Thyroid gland (tissue), 4 donors: ENCODE data around the gene PCBD2. TPM values are rescaled to one million over a fixed set of nuclear protein-coding genes. Genes with fewer than 3 reads are reported as not detected.
"Not testable (repeated sequence)": the region's sequence is repeated elsewhere in the genome, so short reads cannot be mapped to it uniquely, and the experiment has no call there.

Experiments used
- DNase-seq, 2 donors: peaks; one replicate each; pipeline ENCODE4 v3.0.0-alpha.2; 2019
- H3K27ac ChIP-seq, 3 donors: fragments of 200-600 bp; sonication (generic); 1 replicate in 2 of 3; 2 replicates in 1 of 3; pipeline ENCODE4 v1.5.1; 2016 to 2019; ENCODE audit warnings: mild to moderate bottlenecking in 1 of 3, moderate library complexity in 1 of 3
- H3K27me3 ChIP-seq: fragments of 200-600 bp; sonication (generic); one replicate; pipeline ENCODE4 v1.5.1; 2019
- H3K36me3 ChIP-seq, 2 donors: fragments of 200-600 bp; sonication (generic); one replicate each; pipeline ENCODE4 v1.5.1; 2016 to 2019
- H3K4me1 ChIP-seq, 2 donors: fragments of 200-600 bp; sonication (generic); one replicate each; pipeline ENCODE4 v1.5.1; 2017 to 2019
- H3K4me3 ChIP-seq, 3 donors: fragments of 200-600 bp; sonication (generic); replicated peaks in 1 of 3; 1 replicate in 2 of 3; 2 replicates in 1 of 3; pipeline ENCODE4 v1.5.1; 2016; ENCODE audit warnings: mild to moderate bottlenecking in 1 of 3
- H3K9me3 ChIP-seq: fragments of 200-600 bp; sonication (generic); one replicate; pipeline ENCODE4 v1.5.1; 2017
- POLR2A ChIP-seq, 2 donors: fragments of 450-650 bp; IDR thresholded peaks; one replicate each; pipeline ENCODE4 v1.6.1; 2017; ENCODE audit warnings: antibody characterized with exemption in 2 of 2, mild to moderate bottlenecking in 2 of 2, moderate library complexity in 1 of 2
- WGBS, 2 donors: methylation state at CpG; one replicate each; pipeline ENCODE4 v1.1.5; 2017; 5-methylcytosine and 5-hydroxymethylcytosine counted together
- intact Hi-C: fragments of 100-400 bp; cut with DNase I; formaldehyde crosslinking; loops from one replicate; pipeline ENCODE4 v1.15.1; 2023
- total RNA-seq, 4 donors: library from RNA; depleted of rRNA; stranded (reverse); fragments of >200 nt; gene quantifications; one replicate each; pipeline ENCODE4 v1.2.3, GENCODE V29; 2016
- TF ChIP-seq, protein P1 (sequence below), 6 experiments: fragments of 200-600 bp in 3 of 6; fragments of 450-650 bp in 3 of 6; sonication (generic) in 3 of 6; IDR thresholded peaks; one replicate each; pipeline ENCODE4 v1.5.1; 2016 to 2019; ENCODE audit warnings: antibody characterized with exemption in 6 of 6, mild to moderate bottlenecking in 2 of 6, inconsistent platforms in 1 of 6, moderate library complexity in 1 of 6

Gene PCBD2
- total RNA-seq, 4 donors from 2014 or later, result 12.6 to 24.4 (median 17.7) TPM

DNA sequence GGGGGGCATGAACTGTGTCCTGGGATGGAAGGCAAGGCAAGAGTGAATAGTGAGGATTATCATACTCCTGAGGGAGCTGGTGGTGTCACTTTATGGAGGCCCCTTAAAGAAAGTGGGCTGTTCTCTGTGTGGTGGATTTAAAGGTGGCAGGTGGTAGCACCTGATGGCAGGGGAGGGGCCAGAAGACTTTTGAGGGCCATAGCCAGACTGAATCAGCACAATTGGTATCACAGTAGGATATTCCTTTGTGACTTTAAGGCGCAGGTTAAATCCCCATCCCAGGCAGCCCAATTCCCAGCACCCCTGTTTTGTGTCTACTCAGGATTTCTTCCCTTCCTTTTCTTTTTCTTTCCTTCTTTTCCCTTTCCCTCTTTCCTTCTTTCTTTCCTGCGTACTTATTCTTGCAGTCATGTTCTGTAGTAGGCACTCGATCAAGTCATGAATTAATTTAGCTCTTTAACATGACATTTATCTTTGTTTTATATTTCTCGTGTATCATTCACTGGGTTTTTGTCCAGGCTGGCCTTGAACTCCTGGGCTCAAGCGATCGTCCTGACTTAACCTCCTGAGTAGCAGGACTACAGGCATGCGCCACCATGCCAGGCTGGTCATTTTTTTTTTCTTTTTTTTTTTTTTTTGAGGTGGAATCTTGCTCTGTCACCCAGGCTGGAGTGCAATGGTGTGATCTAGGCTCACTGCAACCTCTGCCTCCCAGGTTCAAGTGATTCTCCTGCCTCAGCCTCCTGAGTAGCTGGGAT lies 11.0 kb upstream of the PCBD2 start:
- no peak for DNase-seq
- WGBS, 2 donors, result 95% methylated on average over 7 of the region's 7 CpGs
- Histone ChIP-seq H3K4me3 (no peak overlapping the region), H3K9me3 (no peaks in the 10 kb centered on the region), H3K4me1 (no peaks in the 10 kb centered on the region), H3K36me3 (peaks cover 6 to 13% of the 10 kb centered on the region in 2 donors), H3K27ac (no peak overlapping the region), H3K27me3 (no peaks in the 10 kb centered on the region)
- TF ChIP-seq, protein P1, sequence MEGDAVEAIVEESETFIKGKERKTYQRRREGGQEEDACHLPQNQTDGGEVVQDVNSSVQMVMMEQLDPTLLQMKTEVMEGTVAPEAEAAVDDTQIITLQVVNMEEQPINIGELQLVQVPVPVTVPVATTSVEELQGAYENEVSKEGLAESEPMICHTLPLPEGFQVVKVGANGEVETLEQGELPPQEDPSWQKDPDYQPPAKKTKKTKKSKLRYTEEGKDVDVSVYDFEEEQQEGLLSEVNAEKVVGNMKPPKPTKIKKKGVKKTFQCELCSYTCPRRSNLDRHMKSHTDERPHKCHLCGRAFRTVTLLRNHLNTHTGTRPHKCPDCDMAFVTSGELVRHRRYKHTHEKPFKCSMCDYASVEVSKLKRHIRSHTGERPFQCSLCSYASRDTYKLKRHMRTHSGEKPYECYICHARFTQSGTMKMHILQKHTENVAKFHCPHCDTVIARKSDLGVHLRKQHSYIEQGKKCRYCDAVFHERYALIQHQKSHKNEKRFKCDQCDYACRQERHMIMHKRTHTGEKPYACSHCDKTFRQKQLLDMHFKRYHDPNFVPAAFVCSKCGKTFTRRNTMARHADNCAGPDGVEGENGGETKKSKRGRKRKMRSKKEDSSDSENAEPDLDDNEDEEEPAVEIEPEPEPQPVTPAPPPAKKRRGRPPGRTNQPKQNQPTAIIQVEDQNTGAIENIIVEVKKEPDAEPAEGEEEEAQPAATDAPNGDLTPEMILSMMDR (IDR thresholded peaks at IDR 0.05), result no peak
- TF ChIP-seq POLR2A (IDR thresholded peaks at IDR 0.05), result no peak
- intact Hi-C loops, result no loop called here

DNA sequence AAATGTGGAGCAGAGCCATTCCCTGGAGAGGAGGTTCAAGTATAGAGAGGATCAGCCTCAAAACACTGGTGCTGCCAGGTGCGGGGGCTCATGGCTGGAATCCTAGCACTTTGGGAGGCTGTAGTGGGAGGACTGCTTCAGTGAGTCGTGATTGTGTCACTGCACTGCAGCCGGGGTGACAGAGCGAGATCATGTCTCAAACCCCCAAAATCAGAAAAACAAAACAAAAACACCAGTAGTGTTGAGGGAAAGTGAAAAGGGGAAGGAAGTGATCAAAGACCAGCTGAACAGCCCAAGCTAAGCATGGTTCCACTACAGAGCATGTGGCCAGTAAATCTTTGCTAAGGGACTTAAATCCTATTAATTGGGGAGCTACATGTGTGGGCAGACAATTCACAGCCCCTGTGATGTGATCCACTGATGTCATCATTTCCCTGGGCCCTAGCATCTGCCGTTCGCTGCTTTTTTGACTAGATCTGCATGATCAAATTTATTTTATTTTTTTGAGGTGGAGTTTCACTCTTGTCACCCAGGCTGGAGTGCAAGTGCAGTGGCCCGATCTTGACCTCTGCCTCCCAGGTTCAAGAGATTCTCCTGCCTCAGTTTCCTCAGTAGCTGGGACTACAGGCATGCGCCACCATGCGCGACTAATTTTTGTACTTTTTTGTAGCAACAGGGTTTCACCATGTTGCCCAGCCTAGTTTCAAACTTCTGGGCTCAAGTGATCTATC lies 2.7 kb upstream of the PCBD2 start:
- H3K36me3 ChIP-seq, result peaks cover 7 to 17% of the 10 kb centered on the region in 2 donors
- no peaks in the 10 kb centered on the region for H3K4me1 ChIP-seq
- WGBS, 2 donors, result 88% methylated on average over 10 of the region's 10 CpGs
- no peak overlapping the region for H3K27ac ChIP-seq
- no peaks in the 10 kb centered on the region for H3K9me3 ChIP-seq
- TF ChIP-seq, protein P1 (IDR thresholded peaks at IDR 0.05), result no peak
- no peak for TF ChIP-seq POLR2A (IDR thresholded peaks at IDR 0.05)
- no peak overlapping the region for H3K4me3 ChIP-seq
- H3K27me3 ChIP-seq, result no peaks in the 10 kb centered on the region
- intact Hi-C loops, result loop anchor here (10.0 kb wide), 2 partner anchors 57 to 167 kb away; partner anchors contain the start of genes C5orf24 and CAMLG
- no peak for DNase-seq

DNA sequence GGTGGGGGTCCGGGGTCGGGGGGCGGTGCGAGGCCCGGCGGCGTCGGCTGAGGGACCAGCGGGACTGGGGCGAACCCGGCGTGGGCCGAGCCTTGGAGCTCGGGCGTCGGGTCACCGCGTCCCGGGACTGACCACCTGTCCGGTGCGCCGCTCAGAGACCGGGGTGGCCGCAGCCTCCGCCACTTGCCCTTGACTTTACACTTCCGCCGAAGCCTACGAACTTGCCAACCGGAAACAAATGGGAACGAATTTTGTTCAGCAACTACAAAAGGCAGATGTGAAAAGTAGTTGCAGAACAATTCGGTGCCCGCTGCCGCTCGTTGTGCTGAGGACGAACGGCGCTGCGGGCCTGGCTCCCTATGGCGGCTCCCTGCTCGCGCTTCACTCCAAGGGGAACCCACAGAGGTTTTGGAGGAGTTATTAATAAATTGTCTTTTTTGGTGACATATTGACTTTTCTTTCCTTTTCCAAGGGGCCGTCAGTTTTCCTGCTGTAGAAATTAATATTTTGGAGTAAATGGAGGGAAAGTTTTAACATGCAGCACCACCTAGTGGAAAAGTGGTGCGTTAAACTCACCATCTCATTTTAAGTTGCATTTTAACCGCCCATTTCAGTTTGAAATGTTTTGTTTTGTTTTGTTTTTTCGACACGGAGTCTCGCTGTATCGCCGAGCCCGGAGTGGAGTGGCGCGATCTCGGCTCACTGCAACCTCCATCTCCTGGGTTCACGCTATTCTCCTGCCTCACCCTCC lies 490 bp downstream of the PCBD2 start:
- Histone ChIP-seq H3K4me1 (no peaks in the 10 kb centered on the region), H3K27me3 (no peaks in the 10 kb centered on the region), H3K27ac (peak overlapping the region; percentile 83 to 98 (median 84)), H3K9me3 (no peaks in the 10 kb centered on the region), H3K4me3 (peak overlapping the region; percentile 68 to 92 (median 75)), H3K36me3 (peaks cover 0 to 1% of the 10 kb centered on the region in 2 donors)
- TF ChIP-seq, protein P1 (IDR thresholded peaks at IDR 0.05), result peak; percentile 55 to 90 (median 72)
- TF ChIP-seq POLR2A (IDR thresholded peaks at IDR 0.05), result no peak
- intact Hi-C loops, result loop anchor here (10.0 kb wide), 2 partner anchors 61 to 171 kb away; partner anchors contain the start of genes C5orf24 and CAMLG
- WGBS, 2 donors, result 0 to 1% methylated on average over 24 to 37 of the region's 54 CpGs
- DNase-seq, result peak; percentile 58 to 67

DNA sequence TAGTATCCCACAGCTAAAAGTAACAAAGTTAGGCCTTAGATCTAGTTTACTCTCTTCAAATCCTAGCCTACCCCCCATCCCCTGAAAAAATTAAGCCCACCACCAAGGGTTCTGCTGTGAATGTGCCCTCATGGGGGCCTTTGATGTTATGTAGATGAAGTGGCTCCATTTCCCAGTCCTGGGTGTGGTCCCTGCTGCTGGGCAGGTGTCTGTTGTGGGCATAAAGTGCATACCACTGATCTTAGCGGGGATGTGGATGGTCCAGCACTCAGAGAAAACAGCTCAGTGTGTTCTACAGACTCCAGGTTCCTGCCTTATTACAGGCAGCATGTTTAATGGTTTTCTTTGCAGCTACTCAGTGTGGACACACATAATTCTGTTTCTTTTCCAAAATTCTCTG lies 1.9 kb downstream of the PCBD2 start:
- H3K27me3 ChIP-seq, result no peaks in the 10 kb centered on the region
- no peaks in the 10 kb centered on the region for H3K9me3 ChIP-seq
- TF ChIP-seq, protein P1 (IDR thresholded peaks at IDR 0.05), result no peak
- TF ChIP-seq POLR2A (IDR thresholded peaks at IDR 0.05), result no peak
- H3K4me1 ChIP-seq, result no peaks in the 10 kb centered on the region
- no peak overlapping the region for H3K27ac ChIP-seq
- H3K4me3 ChIP-seq, result no peak overlapping the region
- no peak for DNase-seq
- intact Hi-C loops, result loop anchor here (10.0 kb wide), 2 partner anchors 62 to 172 kb away; partner anchors contain the start of genes C5orf24 and CAMLG
- peaks cover 0 to 10% of the 10 kb centered on the region in 2 donors for H3K36me3 ChIP-seq
- WGBS, 2 donors, result 93 to 100% methylated on average over 1 of the region's 1 CpG

- not testable (repeated sequence) for H3K27me3 ChIP-seq, H3K9me3 ChIP-seq, H3K4me1 ChIP-seq, H3K4me3 ChIP-seq, DNase-seq, H3K27ac ChIP-seq
- intact Hi-C loops, result loop anchor here (10.0 kb wide), 1 partner anchor 284 kb away; no protein-coding TSS in a partner anchor
- peaks cover 11 to 28% of the 10 kb centered on the region in 2 donors for H3K36me3 ChIP-seq
- 94 to 97% methylated on average over 2 of the region's 2 CpGs for WGBS, 2 donors
Measured at GRCh38 chr5:134910752-134911151, 5.8 kb downstream of the PCBD2 start.
